Heart left ventricle (tissue), 16 donors: ENCODE data around the gene TSPAN14. TPM values are rescaled to one million over a fixed set of nuclear protein-coding genes. Genes with fewer than 3 reads are reported as not detected.

Source experiments
- ATAC-seq, 4 donors: fragments of 200-7000 bp; cut with Tn5 transposase; one replicate each; pipeline ENCODE4 v1.9.1; 2020 to 2022; ENCODE audit warnings: moderate library complexity in 4 of 4, mild to moderate bottlenecking in 3 of 4, moderate number of reproducible peaks in 1 of 4
- DNase-seq, 5 donors: peaks; one replicate each; pipeline ENCODE4 v3.0.0-alpha.2; 2020
- H3K27ac ChIP-seq, 12 donors: fragments of 200-600 bp; sonication (generic) in 4 of 12; one replicate each; pipeline versions ENCODE4 v1.5.0 to v1.8.0; 2016 to 2022; ENCODE audit warnings: mild to moderate bottlenecking in 2 of 12
- H3K27me3 ChIP-seq, 9 donors: fragments of 200-600 bp; sonication (generic) in 2 of 9; one replicate each; pipeline versions ENCODE4 v1.5.1 to v1.8.0; 2016 to 2022; ENCODE audit warnings: mild to moderate bottlenecking in 3 of 9
- H3K36me3 ChIP-seq, 9 donors: fragments of 200-600 bp; sonication (generic) in 2 of 9; one replicate each; pipeline versions ENCODE4 v1.5.0 to v1.8.0; 2018 to 2022; ENCODE audit warnings: mild to moderate bottlenecking in 2 of 9
- H3K4me1 ChIP-seq, 12 donors: fragments of 200-600 bp; sonication (generic) in 4 of 12; one replicate each; pipeline versions ENCODE4 v1.5.0 to v1.8.0; 2016 to 2022; ENCODE audit warnings: mild to moderate bottlenecking in 3 of 12
- H3K4me3 ChIP-seq, 12 donors: fragments of 200-600 bp; sonication (generic) in 4 of 12; one replicate each; pipeline versions ENCODE4 v1.5.0 to v1.8.0; 2017 to 2022; ENCODE audit warnings: mild to moderate bottlenecking in 9 of 12, moderate library complexity in 4 of 12
- H3K9me3 ChIP-seq, 12 donors: fragments of 200-600 bp; sonication (generic) in 4 of 12; one replicate each; pipeline versions ENCODE4 v1.5.0 to v1.8.0; 2016 to 2022; ENCODE audit warnings: mild to moderate bottlenecking in 1 of 12
- CTCF ChIP-seq, 12 donors: fragments of 200-600 bp; sonication (generic) in 4 of 12; IDR thresholded peaks; one replicate each; pipeline versions ENCODE4 v1.5.0 to v1.8.0; 2018 to 2022; ENCODE audit warnings: antibody characterized with exemption in 12 of 12, mild to moderate bottlenecking in 5 of 12
- POLR2A ChIP-seq, 2 donors: fragments of 450-650 bp; IDR thresholded peaks; one replicate each; pipeline ENCODE4 v1.6.1; 2017; ENCODE audit warnings: antibody characterized with exemption in 2 of 2, mild to moderate bottlenecking in 2 of 2, moderate library complexity in 2 of 2
- WGBS, 4 donors: extraction: QIAGEN DNeasy Blood & Tissue Kit in 2 of 4; methylation state at CpG; one replicate each; pipeline versions ENCODE4 v1.1.5 to v1.1.7; 2013 to 2018; 5-methylcytosine and 5-hydroxymethylcytosine counted together
- intact Hi-C, 10 donors: fragments of 100-400 bp; cut with DNase I; formaldehyde crosslinking; loops; one replicate each; pipeline versions ENCODE4 v1.11.1 to v1.14.2; 2022
- polyA plus RNA-seq, 2 donors: library from polyadenylated mRNA; stranded (reverse); fragments of 200-250 nt; gene quantifications; one replicate each; pipeline ENCODE4 v1.2.3, GENCODE V29; 2013
- total RNA-seq, 9 donors: library from RNA; depleted of rRNA in 2 of 9; stranded (reverse); fragments of >200 nt in 2 of 9; fragmentation: NEBNext Ultra II Directional in 3 of 9; extraction: Animal tissue kit (Norgen Biotek cat#: 25700) in 3 of 9; gene quantifications; one replicate each; pipeline versions ENCODE4 v1.1.0 to v1.2.4, GENCODE V29; 2016 to 2023
- donor health status: ischemic (EF 13 %, LVEDD 7.1; RV severe dilation, severe dysfunction).
- donor health status: healthy with polysubstance abuse.
- donor health status: DM: no; HTN: yes; CAD: no.
- donor health status: DM: no; HTN: no; CAD: no.
- donor health status: ischemic (EF 25% LVEDD 6.9; RV normal size, moderate dysfunction).
- donor health status: ischemic (EF 25% LVEDD 5.7; RV mildly dilated, moderate dysfunction).
- donor health status: healthy.
- donor health status: DM: yes; HTN: yes; CAD: no.
- donor health status: ischemic (EF 35%, LVEDD 5.7; RV mildly dilated, moderate dysfunction).
- donor health status: nonischemic (EF 11% LVEDD 7.7; RV severe dilation, severe dysfunction).
- donor health status: DM: yes; HTN: yes; CAD: no.
- donor health status: PGD.
- donor health status: ischemic (EF 29% LVEDD 5.4; RV normal size, mild dysfunction).
- donor health status: nonischemic (EF 23%, LVEDD 6.1; RV moderate dilation, normal function).

TSPAN14 gene
- total and polyA plus RNA-seq, 11 donors, result 17.4 to 71.5 (median 39.6) TPM

DNA sequence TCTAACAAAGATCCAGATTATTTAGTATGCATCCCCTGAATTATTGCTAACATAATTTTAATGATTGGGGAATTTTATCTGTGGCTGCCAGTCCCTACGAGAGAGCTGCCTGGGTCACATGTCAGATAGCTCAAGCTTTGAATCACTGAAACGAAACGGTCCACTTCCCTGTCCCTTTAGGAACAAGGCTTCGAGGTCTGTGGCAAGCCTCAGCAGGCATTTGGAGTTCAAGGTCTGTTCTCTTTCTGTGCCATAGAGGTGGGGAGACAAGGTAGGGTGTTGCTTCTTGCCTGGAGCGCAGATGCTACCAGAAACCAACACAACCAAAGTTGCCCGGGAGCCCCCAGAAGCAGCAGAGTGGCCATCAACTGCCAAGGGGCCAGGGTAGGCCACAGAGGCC, 69.7 kb downstream of the TSPAN14 start:
- ATAC-seq (peak in 1 of 4 donors; percentile 4), DNase-seq (no peak)
- peaks cover 0 to 27% (median 12%) of the 10 kb centered on the region in 9 donors for H3K36me3 ChIP-seq
- peaks cover 0 to 66% (median 18%) of the 10 kb centered on the region in 12 donors for H3K4me1 ChIP-seq
- 53 to 61% (median 58%) methylated on average over 6 of the region's 6 CpGs for WGBS, 4 donors
- no peaks in the 10 kb centered on the region for H3K9me3 ChIP-seq
- intact Hi-C loops, result no loop called here
- H3K27me3 ChIP-seq, result no peaks in the 10 kb centered on the region
- no peak overlapping the region for H3K4me3 ChIP-seq
- peak overlapping the region in 2 of 12 donors; percentile 1 to 13 for H3K27ac ChIP-seq
- TF ChIP-seq POLR2A (IDR thresholded peaks at IDR 0.05) (no peak), CTCF (IDR thresholded peaks at IDR 0.05) (no peak)

DNA sequence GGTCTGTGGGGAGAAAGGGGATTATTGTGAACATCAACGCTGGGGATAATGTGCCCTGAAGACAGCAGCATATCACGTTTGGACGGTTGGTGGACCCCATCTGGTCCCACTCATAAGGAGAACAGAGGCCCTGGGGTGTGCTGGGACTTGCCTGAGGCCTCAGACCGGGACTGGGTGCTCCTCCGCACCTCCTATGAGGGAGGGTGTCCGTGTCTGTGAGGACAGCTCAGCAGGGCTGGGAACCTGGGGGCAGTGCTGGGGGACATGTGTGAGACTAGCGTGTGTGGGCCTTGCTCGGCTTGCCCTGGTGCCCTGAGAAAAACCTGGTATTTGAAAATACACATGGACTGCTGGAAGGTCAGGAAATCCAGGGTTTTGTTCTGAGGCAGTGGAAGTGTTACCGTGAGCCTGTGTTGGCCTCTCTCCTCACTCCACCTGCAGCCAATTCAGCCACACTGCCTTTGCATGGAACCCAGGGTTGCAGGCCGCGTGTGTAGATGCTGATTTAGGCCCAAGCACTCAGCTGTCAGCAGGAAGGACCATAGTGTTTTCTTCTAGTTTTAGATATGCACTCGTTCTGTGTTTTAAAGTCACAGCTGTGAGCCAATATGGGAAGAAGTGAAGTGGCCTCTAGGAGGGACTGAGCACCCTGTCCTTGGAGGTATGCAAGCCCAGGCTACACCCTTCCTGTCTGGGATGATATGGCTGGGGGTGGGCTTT, 70.2 kb downstream of the TSPAN14 start:
- Histone ChIP-seq H3K9me3 (no peaks in the 10 kb centered on the region), H3K36me3 (peaks cover 0 to 21% (median 11%) of the 10 kb centered on the region in 9 donors), H3K4me1 (peaks cover 0 to 68% (median 17%) of the 10 kb centered on the region in 12 donors), H3K27me3 (no peaks in the 10 kb centered on the region), H3K27ac (peak overlapping the region in 2 of 12 donors; percentile 13 to 38), H3K4me3 (no peak overlapping the region)
- ATAC-seq, result peak in 1 of 4 donors; percentile 21
- intact Hi-C loops, result no loop called here
- no peak for TF ChIP-seq CTCF (IDR thresholded peaks at IDR 0.05)
- TF ChIP-seq POLR2A (IDR thresholded peaks at IDR 0.05), result no peak
- DNase-seq, result no peak
- WGBS, 4 donors, result 69 to 81% (median 77%) methylated on average over 12 of the region's 12 CpGs

DNA sequence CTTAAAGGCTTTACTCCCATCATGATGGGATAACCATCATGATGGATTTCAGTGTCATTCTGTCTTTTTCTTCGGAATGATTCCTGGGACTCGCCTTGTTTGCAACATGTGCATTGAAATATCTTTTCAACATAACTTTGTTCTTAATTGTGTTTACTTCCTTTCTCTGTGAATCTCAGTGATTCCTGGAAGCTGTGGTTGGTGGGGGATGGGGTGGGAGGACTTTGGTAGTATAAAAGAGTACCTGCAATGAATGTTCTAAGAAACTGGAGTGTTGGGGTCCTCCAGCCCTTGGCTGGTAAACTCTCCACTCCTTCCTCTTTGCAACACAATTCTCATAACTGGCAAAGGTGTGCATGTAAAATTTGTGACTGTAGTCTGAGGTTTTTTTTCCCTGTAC, 72.1 kb downstream of the TSPAN14 start:
- Histone ChIP-seq H3K36me3 (peaks cover 0 to 4% (median 0%) of the 10 kb centered on the region in 9 donors), H3K4me1 (peaks cover 0 to 82% (median 20%) of the 10 kb centered on the region in 12 donors), H3K4me3 (no peak overlapping the region), H3K27ac (peak overlapping the region in 4 of 12 donors; percentile 14 to 65 (median 25)), H3K27me3 (no peaks in the 10 kb centered on the region), H3K9me3 (no peaks in the 10 kb centered on the region)
- TF ChIP-seq POLR2A (IDR thresholded peaks at IDR 0.05) (no peak), CTCF (IDR thresholded peaks at IDR 0.05) (no peak)
- 50 to 69% (median 56%) methylated on average over 2 of the region's 2 CpGs for WGBS, 4 donors
- intact Hi-C loops, result no loop called here
- DNase-seq (no peak), ATAC-seq (no peak)

GRCh38 chr10:80526742-80527141, 72.6 kb downstream of the TSPAN14 start:
- H3K27me3 ChIP-seq, result no peaks in the 10 kb centered on the region
- H3K36me3 ChIP-seq, result no peaks in the 10 kb centered on the region
- intact Hi-C loops, result no loop called here
- no peak for DNase-seq
- TF ChIP-seq CTCF (IDR thresholded peaks at IDR 0.05) (no peak), POLR2A (IDR thresholded peaks at IDR 0.05) (no peak)
- no peak overlapping the region for H3K4me3 ChIP-seq
- no peaks in the 10 kb centered on the region for H3K9me3 ChIP-seq
- ATAC-seq, result peak in 2 of 4 donors; percentile 4 to 24
- WGBS, 4 donors, result 57 to 69% (median 60%) methylated on average over 6 of the region's 6 CpGs
- peak overlapping the region in 4 of 12 donors; percentile 14 to 65 (median 25) for H3K27ac ChIP-seq
- peaks cover 0 to 83% (median 20%) of the 10 kb centered on the region in 12 donors for H3K4me1 ChIP-seq
